K562 (cell line): ENCODE measurements around the gene MRPL9. TPM values are rescaled to one million over a fixed set of nuclear protein-coding genes. Genes with fewer than 3 reads are reported as not detected.

ENCODE experiments used
- ADNP ChIP-seq: fragments of 200-800 bp; sonication (Bioruptor generic); IDR thresholded peaks from 2 replicates; pipeline ENCODE4 v1.6.1; 2016; ENCODE audit warnings: missing genetic modification characterization, missing compliant biosample characterization
- BCL6 ChIP-seq: fragments of 250-450 bp; sonication (Bioruptor Pico); IDR thresholded peaks from 2 replicates; pipeline ENCODE4 v1.4.0; 2020
- FOSL1 ChIP-seq: fragments of 200-800 bp; sonication (Bioruptor generic); conservative IDR thresholded peaks from 2 replicates; pipeline ENCODE4 v1.6.1; 2016; ENCODE audit warnings: missing genetic modification characterization, missing compliant biosample characterization
- HLTF ChIP-seq: fragments of 450-650 bp; IDR thresholded peaks from 2 replicates; pipeline ENCODE4 v1.6.1; 2016
- L3MBTL2 ChIP-seq: fragments of 450-650 bp; IDR thresholded peaks from 2 replicates; pipeline ENCODE4 v1.6.1; 2016; ENCODE audit warnings: mild to moderate bottlenecking, moderate library complexity
- MBD2 ChIP-seq: sonication (generic); IDR thresholded peaks from 2 replicates; pipeline ENCODE4 v1.6.1; 2016; ENCODE audit warnings: low read depth, borderline replicate concordance
- NFIX ChIP-seq: fragments of 250-450 bp; sonication (Bioruptor Pico); IDR thresholded peaks from 2 replicates; pipeline ENCODE4 v1.4.0; 2020; ENCODE audit warnings: low read depth, mild to moderate bottlenecking, moderate library complexity
- NR4A1 ChIP-seq, 2 experiments: fragments of 250-450 bp in 1 of 2; fragments of 450-650 bp in 1 of 2; sonication (Bioruptor Pico) in 1 of 2; IDR thresholded peaks; 2 replicates each; pipeline versions ENCODE4 v1.4.0 to v1.6.1; 2016 to 2020; ENCODE audit warnings: mild to moderate bottlenecking in 2 of 2, missing compliant biosample characterization in 1 of 2, missing genetic modification characterization in 1 of 2, moderate library complexity in 1 of 2
- PHB2 ChIP-seq: fragments of 450-650 bp; IDR thresholded peaks from 2 replicates; pipeline ENCODE4 v1.6.1; 2017; ENCODE audit warnings: low read depth
- PREB ChIP-seq: sonication (generic); formaldehyde crosslinking; IDR thresholded peaks from 2 replicates; pipeline ENCODE4 v1.8.1; 2023; ENCODE audit warnings: mild to moderate bottlenecking, missing genetic modification reagents
- RBM34 ChIP-seq: fragments of 200-400 bp; formaldehyde crosslinking; IDR thresholded peaks from 2 replicates; pipeline ENCODE4 v1.6.1; 2018; ENCODE audit warnings: low read length, borderline replicate concordance; ENCODE audit not compliant: insufficient read depth
- TBP ChIP-seq: optimal IDR thresholded peaks from 2 replicates; pipeline ENCODE3; 2011; ENCODE audit warnings: low read depth, low read length, improper control_type of control experiment
- YY1 ChIP-seq, 3 experiments: IDR thresholded peaks; 2 replicates each; pipeline ENCODE4 v1.6.1; 2011; ENCODE audit warnings: low read length in 2 of 3, mild to moderate bottlenecking in 2 of 3, moderate library complexity in 2 of 3, borderline replicate concordance in 1 of 3, control low read depth in 1 of 3, low read depth in 1 of 3; ENCODE audit not compliant: insufficient read depth in 3 of 3, insufficient replicate concordance in 2 of 3, control insufficient read depth in 1 of 3, insufficient read length in 1 of 3; ENCODE audit errors: extremely low read depth in 1 of 3
- ZNF398 ChIP-seq: fragments of 250-450 bp; sonication (Bioruptor Pico); IDR thresholded peaks from 2 replicates; pipeline ENCODE4 v1.8.0; 2021; ENCODE audit warnings: moderate library complexity, mild to moderate bottlenecking, inconsistent platforms
- ZNF431 ChIP-seq: sonication (generic); formaldehyde crosslinking; IDR thresholded peaks from 2 replicates; pipeline ENCODE4 v1.8.0; 2022; ENCODE audit warnings: mild to moderate bottlenecking, missing genetic modification reagents
- ZNF444 ChIP-seq: fragments of 250-450 bp; sonication (Bioruptor Pico); IDR thresholded peaks from 2 replicates; pipeline ENCODE4 v1.4.0; 2020; ENCODE audit warnings: mild to moderate bottlenecking, moderate library complexity
- polyA plus RNA-seq, 8 experiments: library from polyadenylated mRNA; depleted of rRNA in 4 of 8; stranded (reverse) in 5 of 8; unstranded in 3 of 8; fragments of >200 nt; fragmentation: Nextera tagmentation in 2 of 8; fragmentation: Illumina TruSeq in 1 of 8; extraction: Ambion mirVana in 2 of 8; extraction: Trizol in 1 of 8; gene quantifications; 2 replicates each; pipeline versions ENCODE4 v1.2.1 to v1.2.3, GENCODE V29; 2011 to 2014; ENCODE audit warnings: inconsistent platforms in 1 of 8, missing spikeins in 1 of 8
- total RNA-seq, 7 experiments: library from RNA; depleted of rRNA in 6 of 7; stranded (reverse); fragments of >200 nt in 6 of 7; fragmentation: Illumina TruSeq in 2 of 7; extraction: Trizol in 2 of 7; gene quantifications; 2 replicates each; pipeline versions ENCODE4 v1.2.1 to v1.2.3, GENCODE V29; 2011 to 2021; ENCODE audit warnings: low replicate concordance in 1 of 7
- TF ChIP-seq, protein P1 (sequence below): fragments of 250-450 bp; sonication (Bioruptor Pico); IDR thresholded peaks from 2 replicates; pipeline ENCODE4 v1.5.0; 2021; ENCODE audit warnings: mild to moderate bottlenecking, moderate library complexity

The MRPL9 gene
- total and polyA plus RNA-seq, 9 of the 15 experiments (the other 6 are each of a cell fraction or from before 2014, with no cell fraction given), result 38.0 to 162 (median 111) TPM

DNA sequence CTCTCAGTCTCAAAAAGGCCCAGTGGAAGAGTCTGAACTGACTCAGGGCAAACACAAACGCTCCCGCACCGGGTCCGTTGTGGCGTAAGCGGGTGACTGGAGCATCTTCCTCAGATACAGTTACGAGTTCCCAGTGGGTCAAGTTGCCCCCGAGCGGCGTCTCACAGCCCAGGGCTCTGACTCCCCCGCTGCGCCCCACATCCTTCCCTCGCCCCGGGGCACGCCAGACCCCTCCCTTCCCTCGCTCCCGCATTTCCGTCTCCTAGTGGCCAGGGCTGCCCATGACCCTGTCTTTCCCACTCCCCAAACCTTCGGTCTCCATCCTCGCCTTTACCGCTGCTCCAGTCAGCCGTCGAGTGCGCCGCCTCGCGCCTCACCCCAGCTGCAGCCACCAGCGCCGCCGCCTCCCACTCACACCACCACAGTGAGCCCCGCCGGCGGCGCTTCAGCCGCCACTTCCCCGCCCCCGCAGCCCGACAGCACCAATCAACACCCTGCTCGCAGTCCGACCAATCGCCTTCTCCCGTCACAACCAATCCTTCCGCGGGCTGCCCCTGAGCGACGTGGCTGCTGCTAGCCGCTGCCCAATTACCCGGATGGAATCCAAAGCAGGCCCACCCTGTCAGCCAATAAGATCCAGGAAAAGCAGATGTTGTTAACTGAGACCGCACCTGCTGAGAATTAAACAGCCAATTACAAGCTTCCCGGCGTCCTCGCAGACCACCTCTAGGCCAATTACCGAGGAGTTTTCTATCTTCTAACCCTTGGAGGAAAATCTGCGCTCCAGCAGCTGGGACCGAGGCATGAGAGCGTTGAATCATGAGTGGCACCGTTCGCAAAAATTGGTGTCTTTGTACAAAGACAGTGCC lies 27.0 kb upstream of the MRPL9 start, which contains the start of gene TDRKH (continued):
- TF ChIP-seq ZNF398 (CRISPR knock-in tag) (no peak), L3MBTL2 (peak; percentile 99), MBD2 (peak; percentile 99), ZNF431 (peak; percentile 47; the same call in 1 of the 2 replicates), BCL6 (CRISPR knock-in tag) (no peak), NFIX (CRISPR knock-in tag) (no peak), PHB2 (no peak), ADNP (no peak), PREB (CRISPR knock-in tag) (no peak), RBM34 (no peak), TBP (peak; percentile 35), NR4A1 (CRISPR knock-in tag; IDR thresholded peaks at IDR 0.05) (no peak), NR4A1 (tag; IDR thresholded peaks at IDR 0.05) (no peak), FOSL1 (tag) (peak; percentile 41), ZNF444 (CRISPR knock-in tag) (no peak), HLTF (peak; percentile 86; the same call in 1 of the 2 replicates), YY1 (IDR thresholded peaks at IDR 0.05; ENCODE audit: borderline replicate concordance in 1 of 3, control insufficient read depth in 1 of 3, extremely low read depth in 1 of 3, insufficient read depth in 3 of 3, insufficient read length in 1 of 3, insufficient replicate concordance in 2 of 3, low read depth in 1 of 3, low read length in 2 of 3) (peak in 2 of 3 experiments; percentile 51 to 67)
- TF ChIP-seq, protein P1, sequence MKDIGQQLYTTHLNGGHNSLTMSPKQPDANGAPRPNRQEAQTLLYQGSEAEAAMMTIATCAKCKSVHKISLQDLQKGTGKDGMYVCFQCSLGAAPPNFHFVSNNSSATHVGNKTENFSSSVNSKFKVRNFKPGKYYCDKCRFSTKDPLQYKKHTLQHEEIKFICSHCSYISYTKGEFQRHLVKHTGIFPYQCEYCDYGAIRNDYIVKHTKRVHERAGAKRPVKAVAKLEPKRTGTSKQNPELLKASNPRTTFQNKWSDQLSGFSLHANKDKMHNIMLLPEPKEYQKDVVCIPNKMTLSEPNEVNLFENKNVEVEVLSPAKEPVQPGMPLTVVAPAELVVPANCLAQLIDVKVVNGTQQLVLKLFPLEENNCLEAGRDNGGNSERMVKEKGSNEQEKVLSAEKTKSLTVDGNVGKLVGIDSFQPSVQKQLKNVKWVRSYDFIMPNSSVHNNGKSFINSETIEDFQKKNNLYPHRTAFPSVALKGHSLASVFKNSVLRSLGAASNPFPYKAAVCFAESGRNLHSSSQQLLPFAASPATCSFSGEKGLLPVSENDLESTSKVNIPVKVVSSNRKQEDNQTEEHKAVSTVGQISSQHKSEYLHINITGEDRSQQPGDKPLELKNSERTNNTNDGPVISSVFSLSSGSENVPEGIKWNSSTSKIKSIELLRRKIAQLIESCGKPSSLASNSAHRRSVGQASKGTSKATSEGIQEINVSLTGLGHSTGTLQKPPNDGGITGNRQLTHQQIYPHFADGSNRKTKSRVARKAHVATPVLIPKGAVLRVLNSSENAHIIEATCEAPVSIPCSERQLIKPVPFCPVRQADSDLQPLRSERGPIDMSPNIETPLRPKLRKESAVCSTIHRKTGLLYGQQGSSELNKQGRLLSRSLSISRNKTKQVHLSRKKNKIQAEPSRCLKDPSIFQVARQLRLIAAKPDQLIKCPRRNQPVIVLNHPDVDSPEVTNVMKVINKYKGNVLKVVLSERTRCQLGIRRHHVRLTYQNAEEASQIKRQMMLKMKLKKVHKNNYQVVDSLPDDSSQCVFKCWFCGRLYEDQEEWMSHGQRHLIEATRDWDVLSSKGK, result no peak
